CD14-positive monocyte (primary cell): ENCODE results near the gene KCNS1. TPM values are rescaled to one million over a fixed set of nuclear protein-coding genes. Genes with fewer than 3 reads are reported as not detected.
A peak's percentile ranks its signal among the peaks of the same experiment; 100 is the strongest.

Source experiments
- DNase-seq, 3 donors: peaks; one replicate each; pipeline ENCODE4 v3.0.0-alpha.2; 2011 to 2022
- H2AFZ ChIP-seq: 2 replicates; pipeline ENCODE4 v1.6.0; 2012; ENCODE audit warnings: mild to moderate bottlenecking, low read depth, low read length, inconsistent platforms; ENCODE audit not compliant: insufficient read depth, poor library complexity, severe bottlenecking
- H3K27ac ChIP-seq, 2 donors: 1 replicate in 1 of 2; 2 replicates in 1 of 2; pipeline ENCODE4 v1.5.1; 2012 to 2013; ENCODE audit warnings: low read length in 2 of 2, control low read depth in 1 of 2, inconsistent platforms in 1 of 2, low read depth in 1 of 2, mild to moderate bottlenecking in 1 of 2
- H3K27me3 ChIP-seq, 2 donors: one replicate each; pipeline versions ENCODE4 v1.6.0 to v1.6.1; 2011 to 2013; ENCODE audit warnings: low read length in 2 of 2; ENCODE audit not compliant: control insufficient read depth in 2 of 2, insufficient read depth in 2 of 2
- H3K36me3 ChIP-seq, 2 donors: replicated peaks in 1 of 2; 1 replicate in 1 of 2; 2 replicates in 1 of 2; pipeline versions ENCODE4 v1.5.1 to v1.6.1; 2012 to 2013; ENCODE audit warnings: low read length in 2 of 2, control low read depth in 1 of 2, inconsistent platforms in 1 of 2, mild to moderate bottlenecking in 1 of 2; ENCODE audit not compliant: insufficient read depth in 2 of 2, control insufficient read depth in 1 of 2
- H3K4me1 ChIP-seq, 2 donors: 1 replicate in 1 of 2; 2 replicates in 1 of 2; pipeline versions ENCODE4 v1.5.1 to v1.6.1; 2012 to 2013; ENCODE audit warnings: low read length in 2 of 2, control low read depth in 1 of 2, inconsistent platforms in 1 of 2, mild to moderate bottlenecking in 1 of 2, moderate library complexity in 1 of 2; ENCODE audit not compliant: insufficient read depth in 2 of 2, control insufficient read depth in 1 of 2
- H3K4me2 ChIP-seq: replicated peaks from 2 replicates; pipeline ENCODE3; 2012; ENCODE audit warnings: low read length, moderate library complexity, mild to moderate bottlenecking; ENCODE audit not compliant: poor library complexity, severe bottlenecking; ENCODE audit errors: extremely low read depth
- H3K4me3 ChIP-seq, 3 experiments: fragments of 200-600 bp in 1 of 3; sonication (generic) in 1 of 3; replicated peaks in 1 of 3; 1 replicate in 2 of 3; 2 replicates in 1 of 3; pipeline ENCODE4 v1.5.1; 2011 to 2013; ENCODE audit warnings: low read length in 3 of 3, mild to moderate bottlenecking in 3 of 3, control low read depth in 2 of 3, low read depth in 2 of 3, inconsistent platforms in 1 of 3, moderate library complexity in 1 of 3
- H3K79me2 ChIP-seq: 2 replicates; pipeline ENCODE4 v1.6.0; 2012; ENCODE audit warnings: mild to moderate bottlenecking, control low read depth, inconsistent platforms, low read length, moderate library complexity; ENCODE audit not compliant: insufficient read depth
- H3K9ac ChIP-seq: 2 replicates; pipeline ENCODE4 v1.6.0; 2017; ENCODE audit warnings: low read length, mild to moderate bottlenecking; ENCODE audit not compliant: insufficient read depth, poor library complexity, severe bottlenecking
- H3K9me3 ChIP-seq, 2 donors: replicated peaks in 1 of 2; 1 replicate in 1 of 2; 2 replicates in 1 of 2; pipeline versions ENCODE4 v1.5.1 to v1.6.1; 2012 to 2013; ENCODE audit warnings: low read length in 2 of 2, control low read depth in 1 of 2; ENCODE audit not compliant: control insufficient read depth in 1 of 2, insufficient read depth in 1 of 2
- H4K20me1 ChIP-seq: 2 replicates; pipeline ENCODE4 v1.6.0; 2012; ENCODE audit warnings: mild to moderate bottlenecking, low read length, control low read depth, moderate library complexity; ENCODE audit not compliant: insufficient read depth
- H3K27ac Mint-ChIP-seq, 7 donors: one replicate each; pipeline ENCODE4 v1.8.0; 2020; ENCODE audit warnings: mild to moderate bottlenecking in 7 of 7, mixed read lengths in 7 of 7, moderate library complexity in 6 of 7, inconsistent platforms in 2 of 7
- H3K27me3 Mint-ChIP-seq, 3 donors: one replicate each; pipeline ENCODE4 v1.8.0; 2021 to 2022; ENCODE audit warnings: low read depth in 3 of 3, mild to moderate bottlenecking in 3 of 3, mixed read lengths in 3 of 3, moderate library complexity in 3 of 3, inconsistent platforms in 1 of 3
- H3K36me3 Mint-ChIP-seq, 2 donors: one replicate each; pipeline ENCODE4 v1.8.0; 2020; ENCODE audit warnings: mixed read lengths in 2 of 2, inconsistent platforms in 1 of 2, mild to moderate bottlenecking in 1 of 2
- H3K4me1 Mint-ChIP-seq: one replicate; pipeline ENCODE4 v1.8.0; 2020; ENCODE audit warnings: mild to moderate bottlenecking, mixed read lengths
- H3K4me3 Mint-ChIP-seq, 2 donors: one replicate each; pipeline ENCODE4 v1.8.0; 2020; ENCODE audit warnings: mild to moderate bottlenecking in 2 of 2, mixed read lengths in 2 of 2, moderate library complexity in 1 of 2
- H3K9me3 Mint-ChIP-seq, 7 donors: one replicate each; pipeline ENCODE4 v1.8.0; 2020 to 2022; ENCODE audit warnings: mixed read lengths in 7 of 7, mild to moderate bottlenecking in 6 of 7, moderate library complexity in 6 of 7, inconsistent platforms in 2 of 7
- CTCF ChIP-seq: fragments of 200-600 bp; IDR thresholded peaks from one replicate; pipeline ENCODE4 v1.8.0; 2022; ENCODE audit warnings: antibody characterized with exemption, mild to moderate bottlenecking
- WGBS: methylation state at CpG from one replicate; pipeline ENCODE4 v1.1.5; 2013; ENCODE audit warnings: missing lambda C conversion rate; ENCODE audit not compliant: insufficient coverage; 5-methylcytosine and 5-hydroxymethylcytosine counted together
- intact Hi-C, 2 donors: fragments of 100-400 bp; cut with micrococcal nuclease; formaldehyde crosslinking; loops; one replicate each; pipeline versions ENCODE4 v1.15.0 to v1.15.1; 2023
- polyA plus RNA-seq, 3 donors: library from polyadenylated mRNA; depleted of rRNA in 1 of 3; unstranded in 2 of 3; stranded (reverse) in 1 of 3; fragments of 300-500 nt in 2 of 3; fragments of >200 nt in 1 of 3; fragmentation: Illumina TruSeq in 2 of 3; gene quantifications; 1 replicate in 2 of 3; 2 replicates in 1 of 3; pipeline ENCODE4 v1.2.3, GENCODE V29; 2012 to 2021

The KCNS1 gene
- polyA plus RNA-seq, 3 donors, result 0.23 TPM; not detected in 2

- Histone ChIP-seq H3K9ac (no peak overlapping the region), H3K79me2 (no peaks in the 10 kb centered on the region), H3K4me1 (no peaks in the 10 kb centered on the region), H3K36me3 (no peaks in the 10 kb centered on the region), H3K4me3 (no peak overlapping the region), H3K9me3 (no peaks in the 10 kb centered on the region), H3K27ac (no peak overlapping the region), H3K4me2 (no peak overlapping the region), H3K27me3 (peaks cover 18 to 24% of the 10 kb centered on the region in 2 donors), H2AFZ (no peak overlapping the region), H4K20me1 (no peaks in the 10 kb centered on the region)
- peaks cover 14 to 36% (median 21%) of the 10 kb centered on the region in 3 donors for H3K27me3 Mint-ChIP-seq
- H3K4me1 Mint-ChIP-seq, result no peaks in the 10 kb centered on the region
- no CpG with 5 or more reads among the region's 2 CpGs for WGBS
- no peaks in the 10 kb centered on the region for H3K36me3 Mint-ChIP-seq
- DNase-seq, result no peak
- H3K9me3 Mint-ChIP-seq, result peaks cover 0 to 1% (median 0%) of the 10 kb centered on the region in 7 donors
- intact Hi-C loops, result no loop called here
- TF ChIP-seq CTCF, result no peak
- no peak overlapping the region for H3K4me3 Mint-ChIP-seq
- no peak overlapping the region for H3K27ac Mint-ChIP-seq
Observed at GRCh38 chr20:45128099-45128498, 27.2 kb upstream of the KCNS1 start.

GRCh38 chr20:45124365-45124764 is 23.4 kb upstream of the KCNS1 start, which contains the start of gene WFDC12:
WFDC12 (minus strand) TSS chr20:45124465; CDS start chr20:45124447, 18 bp downstream.
- Mint-ChIP-seq H3K4me3 (peak within 1 kb of the TSS in 1 of 2 donors; percentile 28), H3K4me1 (no peaks in the 10 kb centered on the region), H3K27me3 (peaks cover 10 to 32% (median 14%) of the 10 kb centered on the region in 3 donors), H3K36me3 (no peaks in the 10 kb centered on the region), H3K9me3 (peaks cover 0 to 1% (median 0%) of the 10 kb centered on the region in 7 donors), H3K27ac (no peak within 1 kb of the TSS)
- Histone ChIP-seq H3K4me2 (no peak within 1 kb of the TSS), H3K9ac (no peak within 1 kb of the TSS), H2AFZ (no peak within 1 kb of the TSS), H3K79me2 (no peaks in the 10 kb centered on the region), H3K27me3 (peaks cover 17% of the 10 kb centered on the region in 2 donors), H3K4me1 (no peaks in the 10 kb centered on the region), H3K9me3 (no peaks in the 10 kb centered on the region), H3K36me3 (no peaks in the 10 kb centered on the region), H3K27ac (no peak within 1 kb of the TSS), H3K4me3 (no peak within 1 kb of the TSS), H4K20me1 (no peaks in the 10 kb centered on the region)
- no peak for DNase-seq
- TF ChIP-seq CTCF, result no peak
- 87% methylated on average over 5 of the region's 6 CpGs for WGBS
- intact Hi-C loops, result no loop called here
